HCEC 1CT (cell line): ENCODE results near the gene PNPO.
"Not testable (repeated sequence)": the region's sequence is repeated elsewhere in the genome, so short reads cannot be mapped to it uniquely, and the experiment has no call there.

ENCODE experiments used
- DNase-seq: peaks from one replicate; pipeline ENCODE4 v3.0.0-alpha.2; 2017

The PNPO gene

DNA sequence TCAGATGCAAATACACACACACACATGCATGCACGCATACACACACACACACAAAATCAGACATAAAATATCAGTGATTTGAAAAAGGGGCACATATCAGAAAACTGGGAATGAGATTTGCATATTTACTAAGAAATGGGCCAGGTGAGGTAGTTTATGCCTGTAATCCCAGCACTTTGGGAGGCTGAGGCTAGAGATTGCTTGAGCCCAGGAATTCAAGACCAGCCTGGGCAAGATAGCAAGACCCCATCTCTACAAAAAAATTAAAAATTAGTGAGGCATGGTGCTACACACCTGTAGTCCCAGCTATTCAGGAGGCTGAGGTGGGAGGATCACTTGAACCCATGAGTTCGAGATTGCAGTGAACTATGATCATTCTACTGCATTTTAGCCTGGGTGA lies 22.4 kb upstream of the PNPO start:
- no peak for DNase-seq

DNA sequence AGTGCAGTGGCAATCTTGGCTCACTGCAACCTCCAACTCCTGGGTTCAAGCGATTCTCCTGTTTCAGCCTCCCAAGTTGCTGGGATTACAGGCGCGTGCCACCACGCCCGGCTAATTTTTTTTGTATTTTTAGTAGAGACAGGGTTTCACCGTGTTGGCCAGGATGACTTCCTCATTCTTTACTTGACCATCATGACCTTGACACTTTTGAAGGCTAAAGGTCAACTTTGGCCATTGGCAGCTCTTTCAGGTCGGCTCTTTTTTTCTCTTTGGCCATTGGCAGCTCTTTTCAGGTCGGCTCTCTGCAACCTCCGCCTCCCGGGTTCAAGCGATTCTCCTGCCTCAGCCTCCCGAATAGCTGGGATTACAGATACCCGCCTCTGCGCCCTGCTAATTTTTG lies 21.5 kb upstream of the PNPO start:
- DNase-seq: not testable (repeated sequence)

DNA sequence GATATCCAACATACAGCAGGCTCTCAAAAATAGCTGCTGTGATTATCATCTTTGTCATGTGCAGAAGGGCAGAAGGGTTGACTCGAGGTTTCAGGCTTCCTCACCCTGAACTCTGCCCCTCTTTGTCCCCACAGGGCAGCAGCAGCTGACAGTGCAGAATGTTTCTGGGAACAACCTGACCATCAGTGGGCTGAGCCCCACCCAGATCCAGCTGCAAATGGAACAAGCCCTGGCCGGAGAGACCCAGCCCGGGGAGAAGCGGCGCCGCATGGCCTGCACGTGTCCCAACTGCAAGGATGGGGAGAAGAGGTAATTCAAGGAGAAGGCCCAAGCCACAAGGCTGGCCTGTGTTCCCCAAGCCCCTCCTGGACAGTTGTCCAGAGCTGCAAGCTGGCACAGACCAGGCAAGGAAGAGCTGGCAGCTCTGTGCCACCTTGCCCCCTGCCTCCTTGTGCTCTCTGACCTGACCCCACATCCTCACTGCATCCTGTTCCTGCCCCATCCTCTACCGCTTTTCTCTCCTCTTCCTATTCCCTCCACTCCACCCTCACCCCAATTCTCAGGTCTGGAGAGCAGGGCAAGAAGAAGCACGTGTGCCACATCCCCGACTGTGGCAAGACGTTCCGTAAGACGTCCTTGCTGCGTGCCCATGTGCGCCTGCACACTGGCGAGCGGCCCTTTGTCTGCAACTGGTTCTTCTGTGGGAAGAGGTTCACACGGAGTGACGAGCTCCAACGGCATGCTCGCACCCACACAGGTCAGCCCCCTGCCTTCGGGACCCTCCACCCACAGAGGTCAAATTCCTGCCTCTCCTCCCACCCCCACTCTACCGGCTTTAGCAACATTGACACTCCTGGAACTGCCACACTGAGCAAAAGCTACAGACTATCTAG lies 16.3 kb upstream of the PNPO start:
- DNase-seq: no peak

DNA sequence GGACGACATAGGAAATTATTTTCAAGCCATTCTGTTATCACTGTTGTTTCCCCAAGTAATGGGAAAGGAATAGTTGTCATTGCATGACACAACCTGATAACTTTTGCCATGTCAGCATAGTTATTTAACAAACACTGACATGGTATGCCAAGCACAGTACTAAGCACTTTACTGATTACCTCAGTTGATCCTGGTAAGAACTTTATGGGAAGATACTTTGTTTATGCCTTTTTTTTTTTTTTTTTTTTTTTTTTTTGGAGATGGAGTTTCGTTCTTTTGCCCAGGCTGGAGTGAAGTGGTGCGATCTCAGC lies 15.7 kb upstream of the PNPO start:
- no peak for DNase-seq

DNA sequence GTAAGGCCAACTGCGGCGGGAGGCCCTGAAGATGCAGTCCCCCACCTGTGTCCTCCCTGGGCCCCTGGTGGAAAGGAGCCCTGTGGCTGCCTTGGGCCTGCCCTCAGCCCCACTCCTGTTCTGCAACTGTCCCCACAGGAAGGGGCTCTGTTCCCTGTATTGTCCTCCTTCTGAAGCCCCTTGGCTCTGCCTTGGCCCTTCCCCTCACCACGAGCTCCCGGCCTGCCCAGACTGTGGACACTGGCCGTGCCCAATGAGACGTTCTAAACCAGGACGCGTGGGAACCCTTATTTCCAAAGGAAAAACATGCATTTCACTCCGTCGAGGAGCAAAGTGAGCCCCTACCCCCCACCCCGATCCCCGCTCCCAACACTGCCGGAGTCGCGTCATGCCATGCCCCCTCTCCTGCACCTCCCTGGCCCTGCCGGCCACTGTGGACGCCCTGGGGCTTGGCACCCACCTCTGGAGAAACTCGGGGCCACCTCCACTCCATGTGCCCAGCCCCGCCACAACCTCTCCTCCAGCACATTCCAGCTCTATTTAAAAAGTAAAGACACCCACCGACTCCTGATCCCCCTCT lies 13.5 kb upstream of the PNPO start:
- DNase-seq: no peak

DNA sequence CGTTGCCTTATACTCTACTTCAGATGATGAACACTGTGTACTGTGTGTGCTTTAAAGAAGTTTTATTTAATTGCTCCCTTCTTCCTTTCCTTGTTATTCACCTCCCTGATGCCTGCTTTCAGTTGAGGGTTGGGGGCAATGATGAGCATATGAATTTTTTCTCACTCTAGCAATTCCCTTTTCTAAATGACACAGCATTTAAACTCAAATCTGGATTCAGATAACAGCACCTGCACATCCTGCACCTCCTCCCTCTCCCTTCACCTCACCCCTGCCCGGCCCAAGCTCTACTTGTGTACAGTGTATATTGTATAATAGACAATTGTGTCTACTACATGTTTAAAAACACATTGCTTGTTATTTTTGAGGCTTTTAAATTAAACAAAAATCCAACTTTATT lies 13.0 kb upstream of the PNPO start:
- DNase-seq: no peak

DNA sequence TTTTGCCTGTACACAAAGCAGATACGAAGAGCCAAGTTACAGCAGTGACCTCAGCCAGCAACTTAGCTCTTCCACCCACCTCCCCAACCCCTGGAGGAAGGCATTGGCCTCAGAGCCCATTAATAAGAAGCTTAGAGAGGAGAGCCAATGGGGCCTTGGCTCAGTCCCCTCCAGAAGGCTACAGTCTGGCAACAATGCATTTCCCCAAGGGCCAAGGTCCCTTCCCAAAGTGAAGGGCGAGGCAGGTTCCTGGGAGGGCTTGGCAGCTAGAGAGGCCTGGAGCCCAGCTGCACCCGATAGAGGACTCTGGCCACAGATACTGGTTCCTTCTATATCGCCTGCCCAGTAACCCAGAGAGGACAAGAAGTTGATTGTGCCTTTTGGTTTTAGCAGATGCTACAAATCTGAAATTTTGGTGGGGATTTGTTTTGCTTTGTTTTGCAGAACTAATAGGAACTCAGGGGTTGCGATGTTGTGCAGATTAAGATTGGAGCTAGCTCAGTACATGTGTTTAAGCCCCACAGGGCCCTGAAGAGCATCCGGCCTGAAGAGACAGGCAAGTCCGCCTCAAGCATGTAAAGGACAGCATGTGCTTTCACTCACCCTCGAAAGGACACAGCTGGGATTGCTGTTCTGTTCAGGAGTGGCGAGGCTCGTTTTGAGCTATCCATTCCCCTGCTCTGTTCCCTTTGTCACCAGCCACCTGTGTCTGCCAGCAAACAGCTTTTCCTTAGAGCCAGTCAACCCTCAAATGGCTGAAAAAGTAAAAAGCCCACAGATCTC lies 12.0 kb upstream of the PNPO start:
- DNase-seq: no peak

DNA sequence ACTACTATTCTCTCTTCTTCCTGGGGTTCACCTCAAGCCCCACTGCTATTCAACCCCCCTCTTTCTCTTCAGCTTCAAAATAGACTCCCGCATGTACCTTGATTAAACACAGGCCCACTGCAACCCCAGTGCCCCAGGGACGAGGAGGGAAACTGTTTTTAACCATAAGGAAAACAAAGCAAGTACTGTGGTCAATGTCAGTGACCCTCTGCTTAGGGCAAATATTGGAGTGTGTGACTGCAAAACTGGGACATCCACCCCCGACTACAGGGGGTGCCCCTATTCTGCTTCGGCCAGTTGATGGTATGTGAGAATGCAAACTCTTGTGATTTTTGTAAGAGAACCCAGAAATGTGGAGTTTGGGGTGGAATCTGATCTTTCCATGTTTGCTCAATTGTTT lies 9.5 kb upstream of the PNPO start:
- DNase-seq: no peak

DNA sequence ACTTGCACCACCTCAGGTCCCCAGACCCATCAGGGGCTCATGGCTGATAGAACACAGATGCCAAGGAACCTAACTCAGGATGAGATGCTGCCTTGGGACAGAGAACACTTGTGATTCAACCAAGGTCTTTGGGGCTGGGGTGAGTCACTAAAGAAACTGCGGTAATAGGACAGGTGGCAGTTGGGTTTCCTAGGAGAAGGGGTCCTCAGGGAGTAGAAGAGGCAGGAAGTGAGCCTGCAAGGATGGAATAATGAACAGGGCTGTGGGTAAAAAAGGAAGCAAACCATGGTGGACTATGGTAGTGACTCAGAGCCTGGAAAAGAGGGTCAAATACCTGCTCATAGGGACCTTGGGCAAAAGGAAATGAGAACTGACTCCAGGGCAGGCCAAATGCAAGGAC lies 6.5 kb upstream of the PNPO start:
- DNase-seq: no peak

DNA sequence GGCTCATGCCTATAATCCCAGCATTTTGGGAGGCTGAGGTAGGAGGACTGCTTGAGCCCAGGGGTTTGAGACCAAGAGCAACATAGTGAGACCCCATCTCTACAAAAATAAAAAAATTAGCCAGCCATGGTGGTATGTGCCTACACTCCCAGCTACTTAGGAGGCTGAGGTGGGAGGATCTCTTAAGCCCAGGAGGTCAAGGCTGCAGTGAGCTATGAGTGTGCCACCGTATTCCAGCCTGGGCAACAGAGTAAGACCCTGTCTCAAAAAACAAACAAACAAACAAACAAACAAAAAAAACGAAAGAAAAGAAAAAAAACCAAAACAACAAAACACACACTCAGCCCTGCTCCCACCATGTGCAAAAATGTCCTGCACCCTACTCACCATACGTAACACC lies 5.9 kb upstream of the PNPO start:
- not testable (repeated sequence) for DNase-seq

DNA sequence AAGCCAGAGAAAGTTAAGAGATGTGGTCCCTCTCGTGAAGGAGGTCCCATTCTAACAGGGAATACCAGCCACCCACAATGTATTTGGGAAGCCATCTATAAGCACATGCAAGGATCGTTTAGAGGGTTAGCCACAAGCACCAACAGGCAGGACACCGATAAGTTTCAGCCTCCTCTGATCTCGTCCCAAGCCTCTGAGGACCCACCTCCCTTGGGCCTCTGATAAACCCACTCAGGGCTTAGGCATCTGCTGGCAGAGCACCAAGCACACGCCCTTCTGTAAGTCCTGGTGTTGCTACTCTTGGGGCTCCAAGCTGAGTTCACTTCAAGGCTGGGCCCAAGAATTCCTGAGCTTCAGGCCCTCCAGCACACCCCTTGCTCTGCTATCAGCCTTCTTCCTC lies 5.4 kb upstream of the PNPO start:
- DNase-seq: peak; percentile 66

DNA sequence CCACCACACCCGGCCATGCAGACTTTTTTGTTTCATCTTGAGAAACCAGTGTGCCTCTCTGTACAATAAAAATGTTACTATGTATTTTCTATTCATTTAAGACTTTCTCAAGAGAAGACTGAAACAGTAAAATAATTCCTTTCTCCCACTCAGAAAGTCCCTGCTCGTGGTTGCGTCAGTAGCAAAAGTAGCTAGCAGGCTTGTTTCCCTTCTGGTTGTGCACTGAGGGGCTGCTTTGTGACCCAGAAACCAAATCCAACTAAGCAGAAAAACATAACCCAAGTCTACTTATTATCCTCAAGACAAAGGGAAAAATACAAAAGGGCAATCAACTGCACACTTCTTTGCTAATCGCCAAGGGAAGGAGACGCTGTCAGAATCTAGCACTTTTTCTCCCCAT lies 3.4 kb upstream of the PNPO start:
- no peak for DNase-seq

DNA sequence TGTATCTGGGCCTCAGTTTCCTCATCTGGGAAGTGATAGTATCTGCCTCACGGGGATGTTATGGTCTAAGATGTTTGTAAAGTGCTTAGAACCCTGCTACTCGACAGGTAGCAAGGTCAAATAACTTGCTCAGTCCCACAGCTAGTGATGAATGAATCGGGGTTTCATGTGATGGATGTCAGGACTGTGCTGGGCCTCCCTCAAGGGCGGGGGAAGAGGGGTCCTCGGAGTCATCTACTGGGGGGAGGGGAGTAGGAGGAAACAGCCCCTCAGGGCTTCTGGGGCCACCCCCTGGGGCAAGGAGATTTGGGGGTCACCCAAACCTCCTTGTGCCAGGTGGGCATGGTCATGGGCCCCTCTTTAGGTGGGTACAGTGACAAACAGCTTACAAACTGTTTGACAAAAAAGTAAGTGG lies 732 bp downstream of the PNPO start:
- DNase-seq: no peak

DNA sequence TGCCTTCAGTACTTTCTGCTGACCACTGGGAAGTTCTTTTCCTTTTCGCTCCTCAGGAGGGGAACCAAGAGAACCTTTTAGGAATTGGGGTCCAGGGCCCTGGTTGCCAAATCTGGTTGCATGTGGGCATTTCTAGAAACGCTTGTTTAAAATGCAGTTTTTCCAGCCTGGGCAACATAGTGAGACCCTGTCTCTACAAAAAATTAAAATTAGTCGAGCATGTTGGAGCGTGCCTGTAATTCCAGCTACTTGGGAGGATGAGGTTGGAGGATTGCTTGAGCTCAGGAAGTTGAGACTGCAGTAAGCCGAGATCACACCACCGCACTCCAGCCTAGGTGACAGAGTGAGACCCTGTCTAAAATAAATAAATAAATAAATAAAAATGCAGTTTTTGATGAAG lies 1.2 kb downstream of the PNPO start:
- no peak for DNase-seq

DNA sequence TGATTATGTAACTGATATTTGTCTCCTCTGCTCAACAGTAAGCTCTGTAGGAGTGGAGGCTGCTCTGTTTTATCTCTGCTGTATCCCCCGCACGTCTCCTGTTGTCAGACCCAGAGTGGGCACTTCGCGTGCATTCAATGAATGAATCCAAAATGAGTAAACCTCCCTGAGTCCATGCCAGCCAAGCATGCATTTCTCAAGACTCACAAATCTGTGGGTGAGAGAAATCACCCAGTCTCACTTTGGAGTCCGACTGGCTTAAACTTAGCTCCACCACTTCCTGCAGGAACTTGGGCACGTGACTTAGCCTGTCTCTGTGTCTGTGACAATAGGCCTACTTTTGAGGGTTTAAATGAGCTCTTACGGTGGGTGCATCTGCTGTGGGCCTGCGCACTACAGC lies 3.7 kb downstream of the PNPO start:
- DNase-seq: no peak

DNA sequence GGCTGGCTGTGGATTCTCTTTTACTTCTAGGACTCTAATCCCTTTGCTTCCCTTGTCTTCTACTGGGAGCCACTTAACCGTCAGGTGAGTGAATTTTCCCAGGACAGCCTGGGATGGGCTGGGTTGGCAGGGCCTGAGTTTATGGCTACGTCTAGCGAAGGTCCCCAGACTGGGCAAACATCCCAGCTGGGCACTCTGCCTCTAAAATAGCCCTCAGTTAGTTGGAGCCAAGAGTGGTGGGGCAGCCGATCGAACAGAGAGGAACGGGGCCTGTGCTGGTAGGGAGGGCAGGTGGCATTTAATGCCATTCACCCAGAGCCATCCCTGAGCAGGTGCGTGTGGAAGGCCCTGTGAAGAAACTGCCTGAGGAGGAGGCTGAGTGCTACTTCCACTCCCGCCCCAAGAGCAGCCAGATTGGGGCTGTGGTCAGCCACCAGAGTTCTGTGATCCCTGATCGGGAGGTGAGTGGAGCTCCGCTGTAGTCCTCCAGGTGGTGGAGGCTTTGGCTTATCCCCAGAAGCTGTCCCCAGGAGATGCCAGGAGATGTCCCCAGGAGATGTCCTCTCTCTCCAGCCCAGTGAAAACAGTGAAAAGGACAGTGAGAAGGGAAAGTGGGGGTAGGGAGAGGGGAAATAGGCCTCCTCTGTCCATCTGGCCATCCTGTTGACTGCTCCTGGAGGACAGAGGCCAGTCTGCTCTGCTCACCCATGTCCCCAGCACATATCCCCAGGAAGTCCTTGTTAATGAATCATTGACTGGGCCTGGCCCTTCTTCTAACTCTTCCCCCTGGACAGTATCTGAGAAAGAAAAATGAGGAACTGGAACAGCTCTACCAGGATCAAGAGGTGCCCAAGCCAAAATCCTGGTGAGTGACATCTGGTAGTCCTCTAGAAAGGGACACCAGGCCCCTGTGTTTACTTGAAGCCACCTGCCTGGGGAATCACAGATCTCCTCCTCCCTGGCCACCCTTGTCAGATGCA lies 4.4 kb downstream of the PNPO start:
- no peak for DNase-seq

DNA sequence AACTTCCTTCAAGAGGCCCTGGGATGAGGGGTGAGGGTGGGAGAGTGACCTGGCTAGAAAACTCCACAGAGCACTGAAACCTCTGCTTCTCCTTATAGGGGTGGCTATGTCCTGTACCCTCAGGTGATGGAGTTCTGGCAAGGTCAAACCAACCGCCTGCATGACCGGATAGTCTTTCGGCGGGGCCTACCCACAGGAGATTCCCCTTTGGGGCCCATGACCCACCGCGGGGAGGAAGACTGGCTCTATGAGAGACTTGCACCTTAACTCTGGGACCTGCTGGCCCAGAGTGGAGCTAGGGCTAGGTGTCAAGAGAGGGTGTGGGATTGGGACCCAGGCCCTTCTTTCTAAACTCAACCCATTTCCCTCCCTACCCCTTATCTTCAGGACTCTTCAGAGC lies 5.1 kb downstream of the PNPO start:
- no peak for DNase-seq

DNA sequence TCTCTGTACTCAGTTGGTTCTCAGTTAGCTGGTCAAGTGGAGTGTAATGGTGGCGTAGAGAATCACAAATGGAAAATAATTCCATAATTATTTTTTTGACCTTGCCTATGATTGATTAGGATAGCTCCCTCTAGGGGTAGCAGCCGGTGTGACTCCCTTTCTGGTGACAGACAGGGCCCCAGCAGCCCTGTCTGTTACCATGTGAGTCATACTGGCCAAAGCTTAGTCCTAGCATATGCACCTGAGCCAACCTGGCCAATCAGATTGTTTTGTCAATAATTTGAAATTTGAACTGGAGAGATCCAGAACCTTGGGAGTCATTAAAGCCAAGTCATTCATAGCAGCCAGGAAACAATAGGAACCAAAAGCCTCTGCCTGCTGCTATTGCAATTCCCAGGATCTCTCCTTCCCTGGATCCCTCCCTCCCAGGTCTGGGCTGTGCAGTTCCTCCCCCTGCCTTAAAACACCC lies 5.6 kb downstream of the PNPO start:
- peak; percentile 79 for DNase-seq

DNA sequence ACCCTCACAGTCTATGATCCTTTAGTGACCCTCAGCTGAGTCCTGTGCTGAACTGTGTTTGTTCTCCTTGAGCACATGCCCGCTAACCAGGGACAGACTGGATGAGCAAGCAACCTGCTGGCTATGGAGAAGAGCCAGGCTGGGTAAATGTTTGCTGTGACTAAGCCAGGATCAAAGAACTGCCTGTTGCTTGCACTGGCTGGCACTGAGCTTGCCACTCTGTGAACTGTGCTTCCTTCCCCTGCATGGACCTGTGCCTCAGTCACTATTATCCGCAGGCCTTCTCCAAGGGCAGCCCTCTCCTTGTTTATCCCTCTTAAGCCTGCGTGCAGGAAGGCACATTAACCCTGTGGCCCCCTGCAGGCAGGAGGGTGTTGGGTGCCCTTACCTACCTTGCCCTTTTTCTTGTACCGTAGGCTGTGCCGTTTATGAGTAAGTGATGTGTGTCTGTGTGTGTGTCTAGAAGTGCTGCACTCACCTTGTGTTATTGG lies 7.4 kb downstream of the PNPO start:
- no peak for DNase-seq

DNA sequence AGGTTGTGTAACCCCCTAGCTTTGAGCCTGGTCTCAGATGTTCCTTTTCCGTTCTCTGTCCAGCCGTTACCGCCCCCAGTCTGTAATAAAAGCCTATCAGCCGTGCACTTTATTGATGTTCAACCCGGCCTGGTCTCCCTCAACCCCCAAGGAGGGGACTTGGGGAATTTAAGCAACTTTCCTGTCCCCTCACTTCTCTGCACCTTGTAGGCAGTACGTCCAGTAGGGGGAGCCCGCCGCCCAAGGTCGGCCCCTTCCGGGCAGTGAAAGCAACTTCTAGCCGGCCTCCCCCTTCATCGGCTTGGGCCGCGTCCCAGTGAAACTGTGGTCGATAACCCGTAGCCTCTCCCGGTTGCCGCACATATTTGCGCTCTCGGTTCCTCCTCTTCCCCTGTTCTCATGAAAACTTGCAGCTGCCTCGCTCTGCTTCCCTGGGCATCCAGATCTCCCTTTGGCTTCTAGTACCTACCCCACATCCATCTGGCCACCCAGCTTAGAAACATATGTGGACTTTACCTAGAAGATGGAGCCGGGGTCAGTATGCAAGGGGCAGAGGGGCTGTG lies 7.9 kb downstream of the PNPO start:
- DNase-seq: peak; percentile 71

DNA sequence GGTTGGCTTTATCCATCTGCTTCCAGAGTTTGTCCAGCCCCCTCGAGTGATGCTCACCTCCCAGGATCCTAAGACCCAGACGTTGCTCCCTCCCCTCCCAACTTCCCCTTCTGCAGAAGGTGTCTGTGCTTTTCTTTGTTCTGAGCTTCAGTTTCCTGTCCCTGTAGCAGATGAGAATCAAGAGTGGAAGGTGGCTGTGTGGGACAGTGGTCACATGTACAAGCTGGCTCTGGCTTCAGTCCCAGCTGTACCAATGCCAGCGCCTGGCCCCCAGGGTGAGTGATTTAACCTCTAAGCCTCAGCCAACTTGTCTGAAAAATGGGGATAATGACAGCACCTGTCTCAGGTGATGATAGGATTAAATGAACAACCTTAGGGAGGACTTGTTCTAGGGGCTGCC lies 8.6 kb downstream of the PNPO start:
- DNase-seq: no peak

DNA sequence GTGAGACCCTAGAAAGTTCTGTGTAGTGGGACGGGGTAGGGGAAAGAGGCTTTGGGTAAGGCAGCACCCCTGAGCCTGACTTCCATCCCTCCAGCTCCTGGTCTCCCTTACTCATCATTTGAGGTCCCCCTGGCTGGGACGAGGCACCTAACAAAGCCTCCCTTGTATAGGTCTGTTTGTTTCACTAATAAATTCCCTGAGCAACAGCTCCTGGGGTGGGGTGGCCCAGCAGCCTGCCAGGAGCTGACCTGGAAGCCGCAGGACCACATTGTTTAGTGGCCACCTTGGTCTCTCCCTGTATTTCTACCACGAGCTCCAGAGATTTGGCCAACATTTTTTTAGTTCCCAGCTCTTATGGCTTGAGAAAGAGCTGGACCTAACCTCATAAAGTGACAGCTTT lies 9.1 kb downstream of the PNPO start:
- DNase-seq: no peak
